Lower lobe of right lung (tissue), 2 donors: Measurements from ENCODE around the gene ASB1. TPM values are rescaled to one million over a fixed set of nuclear protein-coding genes. Genes with fewer than 3 reads are reported as not detected.

Experiments used
- ATAC-seq, 2 donors: fragments of 200-7000 bp; cut with Tn5 transposase; one replicate each; pipeline ENCODE4 v1.9.1; 2020 to 2022; ENCODE audit warnings: mild to moderate bottlenecking in 2 of 2, moderate library complexity in 2 of 2
- DNase-seq: peaks from one replicate; pipeline ENCODE4 v3.0.0-alpha.2; 2020
- H3K27ac ChIP-seq: fragments of 200-600 bp; one replicate; pipeline ENCODE4 v1.8.0; 2022
- H3K27me3 ChIP-seq: fragments of 200-600 bp; one replicate; pipeline ENCODE4 v1.8.0; 2022; ENCODE audit warnings: low read depth
- H3K36me3 ChIP-seq: fragments of 200-600 bp; one replicate; pipeline ENCODE4 v1.8.0; 2022; ENCODE audit warnings: mild to moderate bottlenecking
- H3K4me1 ChIP-seq: fragments of 200-600 bp; one replicate; pipeline ENCODE4 v1.8.0; 2022
- H3K4me3 ChIP-seq: fragments of 200-600 bp; one replicate; pipeline ENCODE4 v1.8.0; 2022; ENCODE audit warnings: mild to moderate bottlenecking
- H3K9me3 ChIP-seq: fragments of 200-600 bp; one replicate; pipeline ENCODE4 v1.8.0; 2022
- intact Hi-C: fragments of 100-400 bp; cut with DNase I; formaldehyde crosslinking; loops from one replicate; pipeline ENCODE4 v1.11.0; 2022
- total RNA-seq: library from RNA; stranded (reverse); fragmentation: NEBNext Ultra II Directional; extraction: Animal tissue kit (Norgen Biotek cat#: 25700); gene quantifications from one replicate; pipeline ENCODE4 v1.2.1, GENCODE V29; 2021
- TF ChIP-seq, protein P1 (sequence below): fragments of 200-600 bp; IDR thresholded peaks from one replicate; pipeline ENCODE4 v1.8.0; 2022; ENCODE audit warnings: antibody characterized with exemption, mild to moderate bottlenecking
- donor health status: DM: no; HTN: yes; CAD: no; lungs with severe emphysema.

ASB1 gene
- total RNA-seq, 1 donor from 2014 or later = 20.7 TPM

DNA sequence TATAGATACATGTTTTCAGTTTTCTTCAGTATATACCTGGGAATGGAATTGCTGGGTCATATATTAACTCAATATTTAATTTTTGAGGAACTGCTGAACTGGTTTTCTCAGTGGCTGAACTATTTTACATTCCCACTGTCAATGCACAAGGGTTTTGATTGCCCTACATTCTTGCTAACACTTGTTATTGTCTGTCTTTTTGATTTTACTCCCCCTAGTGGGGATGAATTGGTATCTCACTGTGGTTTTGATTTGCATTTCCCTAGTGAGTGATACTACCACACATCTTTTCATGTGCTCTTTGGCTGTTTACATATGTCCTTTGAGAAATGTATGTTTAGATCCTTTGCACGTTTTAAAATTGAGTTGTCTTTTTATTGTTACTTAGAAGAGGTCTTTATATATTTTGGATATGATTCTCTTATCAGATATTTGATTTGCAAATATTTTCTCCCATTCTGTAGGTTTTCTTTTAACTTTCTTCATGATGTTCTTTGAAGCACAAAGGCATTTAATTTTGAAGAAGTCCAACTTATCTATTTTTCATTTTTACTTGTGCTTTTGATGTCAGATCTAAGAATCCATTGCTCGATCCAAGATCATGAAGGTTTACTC is 36.2 kb downstream of the ASB1 start:
- H3K27ac ChIP-seq = no peak overlapping the region
- no peak for DNase-seq
- TF ChIP-seq, protein P1, sequence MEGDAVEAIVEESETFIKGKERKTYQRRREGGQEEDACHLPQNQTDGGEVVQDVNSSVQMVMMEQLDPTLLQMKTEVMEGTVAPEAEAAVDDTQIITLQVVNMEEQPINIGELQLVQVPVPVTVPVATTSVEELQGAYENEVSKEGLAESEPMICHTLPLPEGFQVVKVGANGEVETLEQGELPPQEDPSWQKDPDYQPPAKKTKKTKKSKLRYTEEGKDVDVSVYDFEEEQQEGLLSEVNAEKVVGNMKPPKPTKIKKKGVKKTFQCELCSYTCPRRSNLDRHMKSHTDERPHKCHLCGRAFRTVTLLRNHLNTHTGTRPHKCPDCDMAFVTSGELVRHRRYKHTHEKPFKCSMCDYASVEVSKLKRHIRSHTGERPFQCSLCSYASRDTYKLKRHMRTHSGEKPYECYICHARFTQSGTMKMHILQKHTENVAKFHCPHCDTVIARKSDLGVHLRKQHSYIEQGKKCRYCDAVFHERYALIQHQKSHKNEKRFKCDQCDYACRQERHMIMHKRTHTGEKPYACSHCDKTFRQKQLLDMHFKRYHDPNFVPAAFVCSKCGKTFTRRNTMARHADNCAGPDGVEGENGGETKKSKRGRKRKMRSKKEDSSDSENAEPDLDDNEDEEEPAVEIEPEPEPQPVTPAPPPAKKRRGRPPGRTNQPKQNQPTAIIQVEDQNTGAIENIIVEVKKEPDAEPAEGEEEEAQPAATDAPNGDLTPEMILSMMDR = peak; percentile 77
- no peaks in the 10 kb centered on the region for H3K4me1 ChIP-seq
- H3K9me3 ChIP-seq = no peaks in the 10 kb centered on the region
- ATAC-seq = peak; percentile 54 to 81
- intact Hi-C loops = no loop called here
- no peak overlapping the region for H3K4me3 ChIP-seq
- no peaks in the 10 kb centered on the region for H3K27me3 ChIP-seq
- H3K36me3 ChIP-seq = no peaks in the 10 kb centered on the region

DNA sequence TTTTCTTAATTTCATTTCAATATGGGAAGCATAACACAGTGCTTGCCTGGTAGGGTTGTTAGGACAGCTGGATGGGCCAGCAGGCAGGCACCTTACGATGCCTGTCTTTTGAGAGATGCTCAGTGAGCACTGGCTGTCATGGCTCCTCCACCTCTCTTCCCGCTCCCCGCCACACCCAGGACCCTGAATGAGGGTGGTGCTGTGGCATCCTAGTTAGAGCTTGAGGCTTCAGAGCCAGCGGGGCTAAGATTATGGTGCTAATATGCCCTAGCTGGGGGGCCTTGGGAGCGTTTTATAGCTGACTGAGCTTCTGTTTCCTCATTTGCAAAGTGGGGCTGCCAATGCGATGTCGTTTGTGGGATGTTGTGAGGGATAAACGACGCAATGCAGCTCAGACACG is 37.7 kb downstream of the ASB1 start:
- Histone ChIP-seq H3K4me3 (no peak overlapping the region), H3K27me3 (no peaks in the 10 kb centered on the region), H3K9me3 (no peaks in the 10 kb centered on the region), H3K36me3 (no peaks in the 10 kb centered on the region), H3K27ac (no peak overlapping the region), H3K4me1 (no peaks in the 10 kb centered on the region)
- intact Hi-C loops = no loop called here
- TF ChIP-seq, protein P1 = no peak
- no peak for DNase-seq
- ATAC-seq = no peak

DNA sequence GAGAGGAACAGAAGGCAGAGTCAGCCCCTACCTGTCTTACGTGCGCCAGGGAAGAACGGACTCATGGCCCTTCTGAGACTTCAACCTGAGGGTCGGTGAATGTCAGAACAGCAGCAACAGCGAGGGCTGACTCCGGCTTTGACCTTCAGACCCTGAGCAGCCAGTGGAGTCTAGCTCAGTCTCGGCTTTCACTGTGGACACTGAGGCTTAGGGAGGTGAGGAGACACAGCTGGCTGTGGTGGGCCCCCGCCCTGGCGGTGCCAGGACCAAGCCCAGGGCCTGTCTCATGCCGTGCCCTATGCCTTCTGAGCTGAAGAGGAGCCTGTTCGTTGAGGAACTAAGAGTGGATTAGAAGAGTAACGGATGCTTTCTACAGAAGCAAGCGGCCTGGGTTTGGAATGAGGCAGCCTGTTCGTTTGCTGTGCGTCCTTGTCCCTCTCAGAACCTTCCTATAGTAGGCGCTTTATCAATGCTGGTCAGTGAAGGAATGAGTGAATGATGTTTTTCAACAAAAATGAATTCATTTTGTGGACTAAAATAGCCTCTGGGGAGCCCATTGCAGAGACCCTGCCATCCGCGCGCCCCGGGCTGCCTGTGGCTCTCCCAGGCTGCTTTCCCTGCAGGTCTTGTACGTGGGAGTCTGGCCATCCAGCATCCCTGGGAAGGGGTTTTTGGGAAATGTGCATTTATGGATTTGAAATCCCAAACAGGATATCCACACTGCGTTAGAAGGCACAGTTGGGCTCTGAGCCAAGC is 38.9 kb downstream of the ASB1 start:
- H3K4me1 ChIP-seq = no peaks in the 10 kb centered on the region
- no peak for ATAC-seq
- H3K9me3 ChIP-seq = no peaks in the 10 kb centered on the region
- H3K4me3 ChIP-seq = no peak overlapping the region
- no peaks in the 10 kb centered on the region for H3K36me3 ChIP-seq
- intact Hi-C loops = no loop called here
- DNase-seq = no peak
- TF ChIP-seq, protein P1 = no peak
- no peaks in the 10 kb centered on the region for H3K27me3 ChIP-seq
- no peak overlapping the region for H3K27ac ChIP-seq

DNA sequence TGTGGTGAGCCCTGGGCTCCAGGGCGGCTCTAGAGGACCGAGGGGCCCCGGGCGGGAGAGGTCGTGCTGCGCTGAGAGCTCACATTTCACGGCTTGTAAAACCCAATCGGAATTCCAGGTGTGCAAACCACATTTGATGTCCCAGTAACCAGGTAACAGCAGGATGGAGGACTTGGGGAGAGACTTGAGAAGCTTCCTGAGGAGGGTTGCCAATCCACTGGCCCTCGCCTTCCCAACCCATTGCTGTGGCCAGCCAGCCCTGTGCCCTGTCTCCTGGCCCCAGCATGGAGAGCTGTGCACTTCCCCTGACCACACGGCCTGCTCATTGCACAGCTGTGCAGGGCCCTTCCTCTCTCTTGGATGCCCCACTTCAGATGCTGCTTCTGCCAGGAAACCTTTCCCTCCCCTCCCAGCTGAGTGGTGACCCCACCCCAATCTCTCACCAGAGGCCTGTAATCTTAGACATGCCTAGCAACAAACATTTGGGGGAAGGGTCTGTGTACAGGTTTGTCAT is 39.6 kb downstream of the ASB1 start:
- TF ChIP-seq, protein P1 = no peak
- ATAC-seq = no peak
- Histone ChIP-seq H3K27ac (no peak overlapping the region), H3K9me3 (no peaks in the 10 kb centered on the region), H3K4me3 (no peak overlapping the region), H3K27me3 (no peaks in the 10 kb centered on the region), H3K4me1 (no peaks in the 10 kb centered on the region), H3K36me3 (no peaks in the 10 kb centered on the region)
- intact Hi-C loops = no loop called here
- DNase-seq = no peak

DNA sequence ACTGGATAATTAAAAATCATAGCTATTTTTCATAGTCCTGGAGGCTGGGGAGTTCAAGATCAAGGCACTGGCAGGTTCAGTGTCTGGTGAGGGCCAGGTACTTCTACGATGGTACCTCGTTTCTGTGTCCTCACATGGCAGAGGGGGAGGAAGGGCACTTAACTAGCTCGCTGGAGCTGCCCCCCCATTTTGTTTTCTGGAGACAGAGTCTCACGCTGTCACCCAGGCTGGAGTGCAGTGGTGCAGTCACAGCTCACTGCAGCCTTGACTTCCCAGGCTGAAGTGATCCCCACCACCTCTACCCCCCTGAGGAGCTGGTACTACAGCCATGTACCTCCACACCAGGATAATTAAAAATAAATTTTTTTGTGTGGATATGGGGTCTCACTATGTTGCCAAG is 40.3 kb downstream of the ASB1 start:
- Histone ChIP-seq H3K4me3 (no peak overlapping the region), H3K36me3 (no peaks in the 10 kb centered on the region), H3K4me1 (no peaks in the 10 kb centered on the region), H3K27ac (no peak overlapping the region), H3K27me3 (no peaks in the 10 kb centered on the region), H3K9me3 (no peaks in the 10 kb centered on the region)
- DNase-seq (no peak), ATAC-seq (no peak)
- TF ChIP-seq, protein P1 = no peak
- intact Hi-C loops = no loop called here
